Activated effector memory CD4-positive, alpha-beta T cell treated with Interleukin-2 at 50 U/mL for 16 hours (primary cell): ENCODE measurements around the gene LYRM4.

Experiments used
- DNase-seq: peaks from one replicate; pipeline ENCODE4 v3.0.0-alpha.2; 2020

LYRM4 gene

GRCh38 chr6:5279891-5280338, 19.2 kb upstream of the LYRM4 start:
- no peak for DNase-seq

GRCh38 chr6:5278565-5279120, 17.9 kb upstream of the LYRM4 start:
- no peak for DNase-seq

GRCh38 chr6:5278047-5278446, 17.3 kb upstream of the LYRM4 start:
- no peak for DNase-seq

- DNase-seq, result no peak
Measured at GRCh38 chr6:5277589-5277988, 16.8 kb upstream of the LYRM4 start.

GRCh38 chr6:5276581-5276980, 15.8 kb upstream of the LYRM4 start:
- DNase-seq, result no peak

GRCh38 chr6:5275497-5275896, 14.7 kb upstream of the LYRM4 start:
- no peak for DNase-seq

GRCh38 chr6:5274231-5274630, 13.5 kb upstream of the LYRM4 start:
- DNase-seq, result no peak

- DNase-seq, result no peak
Measured at GRCh38 chr6:5271926-5272325, 11.2 kb upstream of the LYRM4 start.

- DNase-seq, result no peak
Measured at GRCh38 chr6:5270093-5270680, 9.4 kb upstream of the LYRM4 start.

- DNase-seq, result no peak
Measured at GRCh38 chr6:5266423-5266822, 5.7 kb upstream of the LYRM4 start.

GRCh38 chr6:5261545-5262109, 877 bp upstream of the LYRM4 start:
- no peak for DNase-seq

- peak; percentile 74 for DNase-seq
Measured at GRCh38 chr6:5260111-5260620, 584 bp downstream of the LYRM4 start.

- no peak for DNase-seq
Measured at GRCh38 chr6:5259428-5259827, 1.3 kb downstream of the LYRM4 start.

GRCh38 chr6:5257400-5257799, 3.4 kb downstream of the LYRM4 start:
- DNase-seq, result no peak

GRCh38 chr6:5256952-5257351, 3.8 kb downstream of the LYRM4 start:
- DNase-seq, result no peak

- DNase-seq, result no peak
Measured at GRCh38 chr6:5250911-5251310, 9.8 kb downstream of the LYRM4 start.

- DNase-seq, result no peak
Measured at GRCh38 chr6:5250451-5250850, 10.3 kb downstream of the LYRM4 start.

- DNase-seq, result no peak
Measured at GRCh38 chr6:5249451-5250122, 11.2 kb downstream of the LYRM4 start.

- DNase-seq, result no peak
Measured at GRCh38 chr6:5248302-5249098, 12.2 kb downstream of the LYRM4 start.

GRCh38 chr6:5247201-5247600, 13.5 kb downstream of the LYRM4 start:
- DNase-seq, result no peak

- DNase-seq, result no peak
Measured at GRCh38 chr6:5246141-5247097, 14.3 kb downstream of the LYRM4 start.

- DNase-seq, result no peak
Measured at GRCh38 chr6:5243069-5243468, 17.7 kb downstream of the LYRM4 start.
